GM21360 (cell line): Measurements from ENCODE around the gene CHRNA4.
"Not testable (repeated sequence)": the region's sequence is repeated elsewhere in the genome, so short reads cannot be mapped to it uniquely, and the experiment has no call there.

Experiments used
- ATAC-seq: cut with Tn5 transposase; IDR thresholded peaks from one replicate; pipeline ENCODE4 v1.9.1; 2021; ENCODE audit warnings: mild to moderate bottlenecking, moderate library complexity; ENCODE audit not compliant: unreplicated experiment

The CHRNA4 gene

DNA sequence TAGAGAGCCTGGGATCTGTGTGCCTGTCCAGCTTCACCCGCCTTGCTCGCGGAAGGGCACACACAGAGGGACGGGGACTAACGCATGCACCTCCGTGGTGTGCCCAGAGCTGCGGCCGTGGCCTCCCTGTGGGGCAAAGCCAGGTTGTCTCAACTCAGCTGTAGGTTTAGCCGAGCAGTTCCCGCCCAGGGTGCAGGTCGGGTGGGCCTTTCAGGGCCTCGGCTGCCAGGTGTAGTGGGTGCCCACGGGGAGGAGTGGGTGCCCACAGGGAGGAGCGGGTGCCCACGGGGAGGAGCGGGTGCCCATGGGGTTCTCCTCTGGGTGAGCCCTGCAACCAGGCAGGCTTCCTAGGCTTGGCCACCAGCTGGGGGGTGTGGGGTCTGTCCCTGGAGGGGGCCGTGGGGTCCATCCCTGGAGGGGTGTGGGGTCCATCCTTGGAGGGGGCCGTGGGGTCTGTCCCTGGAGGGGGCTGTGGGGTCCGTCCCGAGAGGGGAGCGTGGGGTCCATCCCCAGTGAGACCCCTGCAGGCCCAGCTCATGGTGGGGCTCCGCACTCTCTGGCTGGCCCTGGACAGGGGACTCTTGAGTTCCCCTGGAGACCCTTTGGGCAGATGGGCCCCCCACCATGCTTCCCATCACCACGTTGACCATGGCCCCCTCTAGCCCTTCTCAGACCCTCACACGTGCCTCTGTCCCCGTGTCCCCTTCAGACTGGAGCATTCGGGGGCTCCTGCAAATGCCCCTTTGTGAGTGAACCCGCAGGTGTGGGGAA is 37.8 kb upstream of the CHRNA4 start:
- ATAC-seq: no peak

DNA sequence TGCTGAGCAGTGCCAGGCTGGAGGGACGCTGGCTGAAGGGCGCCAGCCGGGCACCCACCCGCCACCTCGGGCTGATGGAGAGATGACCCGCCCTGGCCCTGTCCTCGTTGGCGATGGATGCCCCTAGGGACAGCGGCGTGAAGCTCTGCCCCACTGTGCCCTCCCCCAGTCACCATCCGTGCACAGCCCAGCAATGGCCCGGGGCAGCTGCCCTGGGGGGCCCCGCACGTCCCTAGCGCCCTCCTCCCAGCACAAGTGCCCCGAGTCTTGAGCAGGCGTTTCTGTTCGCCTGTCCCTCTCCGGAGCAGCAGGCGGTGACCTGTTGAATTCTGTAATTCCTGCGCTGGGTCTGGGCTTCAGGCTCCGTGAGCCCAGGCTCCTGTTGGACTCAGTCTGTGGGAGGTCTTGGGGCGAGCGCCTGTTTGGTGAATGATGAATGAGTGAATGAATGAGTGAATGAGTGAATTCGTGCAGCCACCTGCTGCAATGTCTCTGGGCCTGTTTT is 36.8 kb upstream of the CHRNA4 start:
- ATAC-seq: no peak

DNA sequence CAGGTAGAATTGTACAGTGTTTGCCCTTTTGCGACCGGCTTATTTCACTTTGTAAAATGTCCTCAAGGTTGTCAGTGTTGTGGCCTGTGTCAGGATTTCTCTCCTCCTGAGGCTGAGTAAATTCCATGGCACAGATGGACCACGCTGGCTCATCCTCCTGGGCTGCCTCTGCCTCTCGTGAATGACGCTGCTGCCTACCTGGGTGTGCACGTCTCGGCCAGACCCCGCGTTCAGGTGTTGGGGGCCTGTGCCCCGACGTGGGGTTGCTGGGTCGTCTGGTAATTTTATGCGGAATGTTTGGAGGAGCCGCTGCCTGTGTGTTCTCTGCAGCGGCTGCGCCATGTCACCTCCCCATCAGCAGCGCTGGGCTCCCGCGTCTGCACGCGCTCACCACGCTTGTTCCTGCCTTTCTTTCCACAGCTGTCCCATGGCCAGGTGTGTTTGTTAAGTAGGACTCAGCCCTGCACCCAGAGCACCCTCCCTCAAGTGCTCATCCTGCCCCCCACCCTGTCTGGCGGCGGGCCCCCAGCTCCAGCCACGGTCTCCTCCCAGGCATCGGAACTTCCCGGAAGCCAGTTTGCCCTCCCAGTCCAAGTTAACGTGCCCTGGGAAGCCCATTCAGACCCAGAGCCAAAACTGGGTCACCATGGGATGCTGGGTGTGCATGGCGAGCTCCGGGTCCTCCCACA is 36.1 kb upstream of the CHRNA4 start:
- no peak for ATAC-seq

DNA sequence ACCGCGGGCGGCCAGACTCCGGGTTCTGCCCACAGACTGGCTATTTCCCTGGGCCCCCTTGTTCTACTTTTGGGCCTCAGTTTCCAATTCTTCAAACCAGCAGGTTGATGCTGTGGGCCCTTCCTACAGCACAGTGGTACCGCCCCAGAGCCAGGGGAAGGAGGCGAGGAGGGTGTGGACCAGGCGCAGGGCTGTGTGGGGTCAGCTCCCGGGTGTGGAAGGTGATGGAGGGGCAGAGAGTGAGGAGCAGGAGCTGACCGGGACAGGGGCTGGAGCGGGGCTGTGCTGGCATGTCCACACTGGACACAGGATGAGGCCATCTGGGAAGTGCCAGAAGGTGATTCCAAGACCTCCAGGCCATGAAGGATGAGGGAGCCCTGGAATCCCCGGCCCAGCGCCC is 35.2 kb upstream of the CHRNA4 start:
- no peak for ATAC-seq

DNA sequence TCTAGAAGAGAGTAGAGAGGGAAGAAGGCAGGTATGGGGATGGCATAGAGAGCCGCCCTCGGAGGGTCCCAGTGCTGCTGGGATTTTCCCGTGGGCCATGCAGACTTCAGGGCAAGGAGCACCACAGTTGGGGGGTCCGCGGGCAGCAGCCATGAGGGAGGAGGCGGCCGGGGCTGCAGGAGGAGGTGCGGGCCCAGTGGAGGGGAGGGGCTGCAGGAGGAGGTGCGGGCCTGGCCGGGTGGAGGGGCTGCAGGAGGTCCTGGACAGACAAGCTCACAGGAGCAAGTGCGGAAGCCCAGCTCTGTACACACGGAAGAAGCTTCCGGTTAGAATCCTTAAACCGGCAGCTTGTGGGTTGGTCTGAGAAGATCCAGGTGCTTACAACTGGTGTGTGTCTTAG is 34.6 kb upstream of the CHRNA4 start:
- ATAC-seq: no peak

DNA sequence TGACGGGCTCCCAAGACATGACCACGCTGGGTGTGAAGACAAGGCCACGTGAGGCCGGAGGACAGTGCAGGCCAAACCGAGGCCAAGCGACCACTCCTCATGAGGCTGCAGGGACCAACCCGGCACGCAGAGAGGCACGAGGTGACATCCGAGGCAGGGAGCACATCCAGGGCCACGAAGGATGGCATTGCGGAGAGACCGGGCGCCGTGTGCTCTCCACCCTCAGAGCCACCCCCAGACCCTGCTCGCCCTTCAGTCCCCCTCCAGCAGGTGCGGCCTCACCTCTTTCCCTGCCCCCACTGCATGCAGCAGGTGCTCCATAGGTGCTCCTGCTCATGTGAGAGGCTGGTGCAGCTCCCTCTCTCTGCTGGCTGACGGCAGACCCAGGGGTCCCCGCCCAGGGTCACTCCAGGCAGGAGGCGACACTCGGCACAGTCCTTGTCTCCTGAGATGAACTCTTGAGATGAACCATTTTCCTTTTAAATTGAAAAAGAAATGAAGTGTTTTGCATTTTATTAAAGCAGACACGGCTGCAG is 33.8 kb upstream of the CHRNA4 start:
- no peak for ATAC-seq

DNA sequence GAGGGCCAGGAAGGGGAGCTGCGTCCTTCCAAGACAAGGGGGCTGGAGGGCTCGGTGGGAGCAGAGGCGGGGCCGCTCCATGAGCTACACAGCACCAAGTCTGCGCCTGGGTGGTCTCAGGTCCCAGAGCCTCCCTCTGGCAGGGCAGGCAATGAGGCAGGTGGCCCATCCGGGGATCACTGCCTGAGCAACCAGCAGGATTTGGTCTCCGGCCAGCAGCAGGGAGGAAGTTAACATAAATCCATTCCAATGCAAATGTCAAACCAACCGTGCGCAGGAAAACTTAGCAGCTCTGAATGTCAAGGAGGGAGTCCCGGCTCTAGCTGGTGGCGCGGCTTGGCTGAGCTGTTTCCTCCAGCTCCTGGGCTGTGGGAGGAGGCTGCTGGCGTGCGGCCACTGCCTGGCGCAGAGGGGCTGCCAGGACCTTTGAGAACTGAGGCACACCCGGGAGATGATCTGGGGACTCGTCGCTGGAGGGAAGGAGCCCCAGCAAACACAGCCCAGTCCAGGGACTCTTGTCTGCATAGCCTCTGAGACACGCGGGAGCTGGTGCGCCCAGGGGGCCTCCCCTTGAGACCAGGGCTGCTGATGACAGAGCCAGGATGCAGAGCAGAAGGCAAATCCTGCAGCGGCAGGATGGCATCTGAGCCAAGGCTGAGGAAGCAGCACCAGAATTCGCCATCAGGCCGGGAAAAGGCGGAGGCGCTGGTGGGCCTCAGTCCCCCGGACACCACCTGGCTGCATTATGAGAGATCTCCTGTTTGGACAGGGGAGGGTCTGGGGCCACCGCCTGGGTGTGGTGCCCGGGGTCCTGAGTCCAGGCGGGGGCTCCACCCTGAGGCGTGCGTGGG is 33.1 kb upstream of the CHRNA4 start:
- ATAC-seq: no peak

DNA sequence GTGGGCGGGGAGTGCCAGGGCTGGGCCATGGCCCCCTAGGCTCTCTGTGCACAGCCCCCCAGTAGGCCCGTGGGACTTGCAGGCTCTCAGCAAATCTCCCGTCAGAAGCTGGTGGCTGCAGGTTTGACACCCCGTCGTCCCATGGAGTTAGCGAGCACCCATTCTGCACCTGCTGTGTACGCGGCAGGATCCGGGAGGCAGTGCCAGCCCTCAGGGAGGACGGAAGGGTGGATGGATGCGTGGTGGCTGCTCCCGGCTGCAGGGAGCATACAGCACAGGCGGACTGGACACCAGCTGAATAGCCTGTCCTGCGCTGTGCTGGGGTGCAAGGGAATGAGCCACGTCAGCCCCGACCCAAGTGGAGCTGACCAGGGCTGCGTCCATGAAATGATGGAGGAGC is 32.4 kb upstream of the CHRNA4 start:
- ATAC-seq: no peak

DNA sequence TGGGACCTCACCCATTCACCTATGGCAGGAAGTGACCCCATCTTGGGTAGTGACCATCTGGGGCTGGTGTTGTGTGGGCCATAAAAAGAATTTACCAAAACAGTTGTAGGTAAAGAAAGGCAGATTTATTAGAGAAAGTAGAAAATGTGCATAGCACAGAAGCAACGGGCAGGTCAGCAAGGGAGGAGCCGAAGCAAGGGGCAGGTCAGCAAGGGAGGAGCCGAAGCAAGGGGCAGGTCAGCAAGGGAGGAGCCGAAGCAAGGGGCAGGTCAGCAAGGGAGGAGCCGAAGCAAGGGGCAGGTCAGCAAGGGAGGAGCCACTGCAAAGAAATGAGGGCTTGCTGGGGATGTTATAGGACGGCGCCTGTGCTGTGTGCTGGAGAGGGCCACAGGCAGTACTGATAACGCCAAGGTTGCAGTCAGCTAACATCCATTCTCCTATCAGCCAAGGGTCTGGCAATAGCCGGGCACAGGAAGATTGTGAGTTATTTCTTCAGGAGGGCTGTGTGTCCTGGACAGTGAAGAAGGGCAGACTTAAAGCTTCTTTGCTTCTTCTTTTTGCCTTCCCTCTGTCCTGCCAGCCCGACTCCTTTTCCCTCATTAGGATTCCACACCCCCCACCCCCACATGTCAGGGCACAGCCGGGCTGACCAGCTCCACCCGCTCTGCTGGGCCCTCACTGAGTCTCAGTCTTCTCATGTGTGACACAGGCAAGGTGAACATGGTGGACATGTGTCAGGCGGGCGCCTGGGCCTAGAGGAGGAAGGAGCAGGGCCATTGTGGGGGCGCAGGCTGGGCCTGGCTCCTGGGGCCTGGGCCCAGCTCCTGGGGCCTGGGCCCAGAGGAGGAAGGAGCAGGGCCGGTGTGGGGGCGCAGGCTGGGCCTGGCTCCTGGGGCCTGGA is 31.6 kb upstream of the CHRNA4 start:
- no peak for ATAC-seq

DNA sequence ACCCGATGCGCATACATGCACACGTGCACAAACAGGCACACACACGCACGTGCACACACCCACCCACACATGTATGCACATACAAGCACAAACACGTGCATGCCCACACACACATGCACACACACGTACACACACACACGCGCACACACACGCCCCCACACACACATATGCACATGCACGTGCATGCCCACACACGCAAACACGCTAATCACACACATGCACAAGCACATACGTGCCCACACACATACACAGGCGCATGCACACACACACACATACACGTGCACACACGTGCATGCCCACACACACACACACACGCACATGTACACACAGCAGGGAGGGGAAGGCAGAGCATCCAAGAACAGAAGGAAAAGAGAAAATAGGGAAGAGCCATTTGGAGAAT is 26.8 kb upstream of the CHRNA4 start:
- ATAC-seq: no peak

DNA sequence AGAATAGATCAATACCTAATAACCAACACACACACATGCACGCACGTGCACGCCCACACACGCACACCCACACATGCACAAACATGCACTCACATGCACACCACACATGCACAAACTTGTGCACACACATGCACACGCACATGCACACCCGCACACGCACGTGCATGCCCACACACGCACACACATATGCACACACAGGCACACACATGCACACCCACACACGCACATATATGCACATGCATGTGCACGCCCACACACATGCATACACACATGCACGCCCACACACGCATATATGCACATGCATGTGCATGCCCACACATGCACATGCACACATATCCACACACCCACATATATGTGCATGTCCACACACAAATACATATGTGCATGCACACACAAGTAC is 26.2 kb upstream of the CHRNA4 start:
- no peak for ATAC-seq

DNA sequence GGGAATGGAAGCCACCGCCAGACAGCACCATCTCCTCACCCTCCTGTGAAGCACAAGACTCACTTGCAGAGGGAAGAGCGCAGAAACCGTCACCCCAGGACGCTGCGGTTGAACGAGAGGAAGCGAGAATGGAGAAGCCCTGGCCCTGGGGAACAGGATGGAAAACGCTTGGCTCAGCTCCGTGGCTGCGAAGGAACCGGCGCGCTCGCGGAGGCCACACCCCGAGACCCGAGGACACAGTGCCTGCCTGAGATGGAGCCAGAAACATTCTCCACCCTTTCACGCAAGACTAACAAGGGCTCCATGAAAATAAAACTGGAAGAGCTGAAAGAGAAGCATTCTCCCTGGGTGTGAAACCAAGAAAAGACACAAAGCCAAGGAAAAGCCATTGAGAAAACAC is 25.3 kb upstream of the CHRNA4 start:
- no peak for ATAC-seq

DNA sequence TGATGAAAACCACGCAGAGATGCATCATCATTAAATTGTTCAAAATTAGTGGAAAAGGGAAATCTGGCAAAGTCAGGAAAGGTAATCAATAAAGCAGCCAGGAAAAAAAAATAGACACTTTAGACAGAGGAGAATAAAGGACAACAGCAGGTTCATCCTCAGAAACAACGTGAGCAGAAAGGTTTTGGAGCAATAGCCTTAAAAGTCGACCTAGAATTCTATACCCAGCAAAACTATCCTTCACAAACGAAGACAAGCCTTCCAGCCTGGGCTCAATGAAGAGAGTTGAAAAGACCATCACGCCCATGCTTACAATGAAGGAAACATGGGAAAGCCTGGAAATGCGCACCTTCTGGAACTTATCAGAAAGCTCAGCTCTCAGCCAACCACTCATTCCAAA is 24.7 kb upstream of the CHRNA4 start:
- no peak for ATAC-seq

DNA sequence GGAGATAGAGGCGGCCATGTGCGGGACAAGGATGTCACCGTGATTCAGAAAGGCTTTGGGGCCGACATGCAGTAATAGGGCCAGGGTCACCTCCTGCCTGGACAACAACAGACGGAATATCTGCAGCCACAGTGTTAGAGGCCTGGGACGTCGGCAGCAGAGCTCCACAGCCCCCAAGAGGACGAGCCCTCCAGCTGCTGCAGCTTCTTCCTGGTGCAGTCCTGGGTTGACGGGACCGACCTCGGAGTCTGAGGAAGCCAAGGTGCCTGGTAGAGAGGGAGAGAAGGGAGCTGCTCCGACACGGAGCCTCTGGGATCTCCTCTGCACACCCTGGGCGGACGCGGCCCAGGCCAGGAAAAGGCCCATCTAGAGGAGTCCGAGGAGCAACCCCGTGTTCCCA is 23.2 kb upstream of the CHRNA4 start:
- ATAC-seq: no peak

DNA sequence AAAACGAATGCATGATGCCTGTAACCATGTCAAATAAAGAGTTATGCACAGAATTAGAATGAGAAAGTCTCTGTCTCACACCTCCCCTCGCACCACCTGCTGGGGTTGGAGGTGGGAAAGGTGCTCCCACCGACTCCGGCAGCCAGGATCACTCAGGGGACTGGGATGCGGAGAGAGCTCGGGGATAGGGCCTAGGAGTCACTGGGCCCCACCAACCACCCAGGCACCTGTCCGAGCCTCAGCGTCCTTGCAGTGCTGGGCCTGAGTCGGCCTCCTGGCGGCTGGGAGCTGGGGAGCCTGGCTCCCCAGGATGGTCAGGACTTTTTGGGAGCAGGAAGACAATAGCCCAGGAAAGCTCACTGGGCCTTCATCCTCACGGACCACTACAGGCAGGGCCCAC is 22.4 kb upstream of the CHRNA4 start:
- no peak for ATAC-seq

DNA sequence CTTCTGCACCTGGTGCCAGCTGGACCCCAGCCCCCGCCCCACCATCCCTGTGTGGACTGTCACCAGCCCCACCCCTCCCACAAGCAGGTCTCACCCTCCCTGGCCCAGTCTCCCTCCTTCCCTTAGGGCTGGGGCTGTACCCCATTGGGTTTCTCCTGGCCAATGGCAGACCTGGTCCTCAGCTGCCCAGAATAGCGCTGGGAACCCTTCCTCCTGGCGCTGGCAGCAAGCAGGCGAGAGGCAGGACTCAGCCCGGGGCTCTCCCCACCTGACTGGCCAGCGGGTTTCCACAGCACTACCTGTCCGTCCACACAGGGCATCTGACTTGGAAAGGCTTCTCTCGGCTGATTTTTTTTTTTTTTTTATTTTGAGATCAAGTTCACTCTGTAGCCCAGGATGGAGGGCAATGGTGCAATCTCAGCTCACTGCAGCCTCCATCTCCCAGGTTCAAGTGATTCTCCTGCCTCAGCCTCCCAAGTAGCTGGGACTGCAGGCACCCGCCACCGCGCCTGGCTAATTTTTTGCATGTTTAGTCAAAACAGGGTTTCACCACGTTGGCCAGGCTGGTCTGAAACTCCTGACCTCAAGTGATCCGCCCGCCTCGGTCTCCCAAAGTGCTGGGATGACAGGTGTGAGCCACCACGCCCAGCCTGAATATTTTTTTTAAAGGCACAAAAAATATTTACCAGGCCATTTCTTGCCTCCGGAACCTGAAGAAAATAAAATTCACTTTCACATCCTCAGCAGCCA is 21.6 kb upstream of the CHRNA4 start:
- ATAC-seq: no peak

DNA sequence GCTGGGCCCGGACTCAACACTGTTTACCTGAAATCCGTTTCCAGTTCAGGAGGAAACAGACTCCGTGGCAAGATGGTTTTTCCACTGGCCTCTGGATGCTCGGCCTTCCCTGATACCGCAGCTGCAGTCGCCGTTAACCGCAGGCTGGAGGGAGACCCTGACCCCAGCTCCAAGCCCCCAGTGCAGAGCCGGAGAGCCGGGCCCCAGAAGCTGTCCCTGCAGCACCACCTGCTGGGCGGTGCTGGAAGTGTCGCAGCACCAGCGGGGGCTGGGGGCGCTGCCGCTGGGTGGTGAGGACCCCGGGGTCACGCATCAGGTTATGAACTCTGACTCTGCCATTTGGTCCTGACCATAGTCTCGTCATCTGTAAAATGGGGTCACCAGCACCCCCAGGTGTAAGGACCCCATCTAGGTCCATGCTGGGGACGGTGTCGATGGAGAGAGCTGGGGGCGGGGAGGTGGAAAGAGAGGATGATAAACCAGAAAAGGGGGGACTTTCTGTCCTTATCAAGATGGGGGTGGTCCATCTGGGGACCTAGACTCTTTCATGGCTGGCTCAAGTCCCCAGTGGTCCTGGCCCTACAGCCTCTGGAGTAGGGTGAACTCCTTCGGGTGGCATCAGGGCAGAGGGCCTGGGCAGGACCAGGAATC is 20.8 kb upstream of the CHRNA4 start:
- ATAC-seq: no peak

DNA sequence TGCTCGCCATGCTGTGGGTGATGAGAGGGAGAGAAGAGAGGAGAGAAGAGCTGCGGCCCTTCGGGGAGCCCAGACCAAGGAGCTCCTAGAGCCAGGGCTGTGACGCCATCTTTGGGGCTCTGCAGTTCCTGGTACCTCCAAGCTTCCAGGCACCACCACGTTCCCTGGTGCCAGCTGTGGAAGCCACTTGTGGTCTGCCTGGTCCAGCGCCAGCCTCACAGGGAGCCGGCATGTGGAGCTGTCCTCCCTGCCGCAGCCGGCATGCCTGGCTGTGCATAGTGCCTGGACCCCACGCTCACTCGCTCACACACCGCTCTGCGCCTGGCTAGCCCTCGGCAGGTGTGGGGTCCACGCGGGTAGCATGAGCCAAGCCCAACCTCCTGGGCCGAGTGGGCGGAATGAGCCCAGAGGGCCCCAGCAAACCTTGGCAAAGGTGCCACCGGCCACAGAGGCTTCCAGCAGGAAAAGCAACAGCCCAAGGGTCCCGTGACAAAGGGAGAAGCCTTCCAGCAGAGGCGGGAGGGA is 19.3 kb upstream of the CHRNA4 start:
- no peak for ATAC-seq

DNA sequence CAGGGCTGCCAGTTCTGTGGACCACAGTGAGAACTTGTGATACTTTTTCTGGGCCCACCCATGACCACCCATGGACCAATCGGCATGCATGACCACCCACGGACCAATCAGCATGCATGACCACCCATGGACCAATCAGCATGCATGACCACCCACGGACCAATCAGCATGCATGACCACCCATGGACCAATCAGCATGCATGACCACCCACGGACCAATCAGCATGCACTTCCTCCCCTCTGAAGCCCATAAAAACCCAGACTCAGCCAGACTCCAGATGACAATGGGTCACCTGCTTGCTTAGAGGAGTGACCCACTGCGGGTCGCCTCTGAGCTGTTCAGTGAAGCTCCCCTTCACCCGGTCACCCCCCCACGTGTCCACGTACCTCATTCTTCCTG is 18.7 kb upstream of the CHRNA4 start:
- not testable (repeated sequence) for ATAC-seq
